SK-N-SH treated with all-trans-retinoic acid at 6 μM for 48 hours (cell line): ENCODE measurements around the gene MT1G.

ENCODE experiments used
- ARNTL ChIP-seq: fragments of 450-650 bp; formaldehyde crosslinking; IDR thresholded peaks from 2 replicates; pipeline ENCODE4 v1.5.0; 2020; ENCODE audit warnings: low read depth, mild to moderate bottlenecking, moderate library complexity, borderline replicate concordance
- RARB ChIP-seq: fragments of 250-450 bp; sonication (Bioruptor Pico); IDR thresholded peaks from 2 replicates; pipeline ENCODE4 v1.8.0; 2021; ENCODE audit warnings: mild to moderate bottlenecking, moderate library complexity
- ZNF70 ChIP-seq: fragments of 450-650 bp; formaldehyde crosslinking; IDR thresholded peaks from 2 replicates; pipeline ENCODE4 v1.5.0; 2020; ENCODE audit warnings: mild to moderate bottlenecking, moderate library complexity

DNA sequence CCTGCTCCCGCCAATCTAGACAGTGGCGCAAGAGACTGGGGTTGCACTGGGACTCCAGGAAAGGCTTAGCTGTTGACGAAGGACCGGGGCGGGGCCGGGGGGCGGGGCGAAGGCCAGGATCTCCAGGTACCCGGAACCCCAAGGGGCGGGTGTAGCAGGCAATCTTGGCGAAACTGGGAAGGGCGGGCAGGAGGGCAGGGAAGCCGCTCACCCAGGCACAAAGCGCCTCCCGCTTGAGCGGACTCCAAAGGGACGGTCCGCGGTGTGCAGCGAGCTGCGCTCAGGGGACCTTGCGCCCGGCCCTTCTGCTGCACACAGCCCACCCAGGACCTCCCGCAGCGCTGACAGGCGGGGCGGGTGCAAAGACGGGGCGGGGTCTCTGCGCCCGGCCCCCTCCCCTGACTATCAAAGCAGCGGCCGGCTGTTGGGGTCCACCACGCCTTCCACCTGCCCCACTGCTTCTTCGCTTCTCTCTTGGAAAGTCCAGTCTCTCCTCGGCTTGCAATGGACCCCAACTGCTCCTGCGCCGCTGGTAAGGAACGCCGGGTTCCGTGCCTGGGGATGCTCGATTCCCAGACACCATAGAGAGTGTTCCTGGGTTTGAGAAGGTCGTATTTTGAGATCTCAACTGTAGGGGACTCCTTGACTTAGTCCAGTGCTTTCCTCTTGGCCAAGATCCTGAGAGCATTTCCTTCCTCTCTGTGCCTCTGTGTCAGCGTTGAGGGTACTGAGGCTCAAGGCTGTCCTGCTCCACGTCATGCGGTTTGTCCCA is 10.1 kb downstream of the MT1G start, which contains the start of gene MT1F:
- no peak for TF ChIP-seq ARNTL (CRISPR knock-in tag)
- no peak for TF ChIP-seq RARB
- TF ChIP-seq ZNF70 (CRISPR knock-in tag): no peak
